Vein endothelial cell (primary cell): ENCODE measurements around the gene FLII. TPM values are rescaled to one million over a fixed set of nuclear protein-coding genes. Genes with fewer than 3 reads are reported as not detected.

Experiments used
- total RNA-seq: library from RNA; depleted of rRNA; stranded (reverse); fragments of >200 nt; gene quantifications from 2 replicates; pipeline ENCODE4 v1.2.3, GENCODE V29; 2012

FLII gene
- 285 and 320 TPM in 2 replicates for total RNA-seq

GRCh38 chr17:18258356-18259038 lies at the start of gene FLII:
TSS of gene FLII (minus strand) at chr17:18258738. CDS start at chr17:18258690, 48 bp downstream.

GRCh38 chr17:18260332-18261145 lies 2.0 kb upstream of the FLII start, which contains the start of gene MIEF2:
TSS of gene MIEF2 (plus strand) at chr17:18260662. CDS start at chr17:18262721, 2,059 bp downstream.

GRCh38 chr17:18225121-18225641 lies 33.4 kb downstream of the FLII start, which contains the start of gene LLGL1:
TSS of gene LLGL1 (plus strand) at chr17:18225635. CDS start at chr17:18225683, 48 bp downstream.

Other genes starting within 250 kb of the FLII start
- gene ATPAF2, start 219.6 kb downstream of the FLII start, total RNA-seq = 15.6 and 21.2 TPM in 2 replicates
- gene GID4, start 219.3 kb downstream of the FLII start, total RNA-seq = 7.8 and 9.1 TPM in 2 replicates
- gene DRG2, start 170.8 kb downstream of the FLII start, total RNA-seq = 46.7 and 53.1 TPM in 2 replicates
- gene MYO15A, start 150.0 kb downstream of the FLII start, total RNA-seq = 0.29 TPM in 1 of 2 replicates, not detected in the other
- gene ALKBH5, start 74.9 kb downstream of the FLII start, total RNA-seq = 92.5 and 97.7 TPM in 2 replicates
- gene LLGL1, start 33.1 kb downstream of the FLII start, total RNA-seq = 38.1 and 43.4 TPM in 2 replicates
- 15.6 and 17.3 TPM in 2 replicates for gene MIEF2, start 1.9 kb upstream of the FLII start, total RNA-seq
- gene TOP3A, start 56.3 kb upstream of the FLII start, total RNA-seq = 35.3 and 40.0 TPM in 2 replicates
- gene SMCR8, start 56.6 kb upstream of the FLII start, total RNA-seq = 24.4 and 24.5 TPM in 2 replicates
- 9.5 and 22.4 TPM in 2 replicates for gene SHMT1, start 104.8 kb upstream of the FLII start, total RNA-seq
- gene EVPLL, start 119.0 kb upstream of the FLII start, total RNA-seq = not detected in 2 replicates
- gene LGALS9C, start 218.1 kb upstream of the FLII start, total RNA-seq = not detected in 2 replicates